AG04449 (cell line): ENCODE data around the gene HS3ST3B1.

ENCODE experiments used
- CTCF ChIA-PET: fragments of 350-600 bp; formaldehyde crosslinking; extraction: SDS; loops from one replicate; lab custom pipeline; 2021; ENCODE audit warnings: antibody characterized with exemption; lab: Yijun Ruan, JAX
- POLR2A ChIA-PET: fragments of 400-600, 350-600 bp; formaldehyde crosslinking; extraction: SDS; loops from one replicate; lab custom pipeline; 2020; ENCODE audit warnings: antibody characterized with exemption, inconsistent platforms; lab: Yijun Ruan, JAX
- DNase-seq: peaks from one replicate; pipeline ENCODE4 v3.0.0-alpha.2; 2010; ENCODE audit warnings: low read depth, low spot score
- H3K4me3 ChIP-seq: 2 replicates; pipeline ENCODE4 v1.5.1; 2011; ENCODE audit warnings: low read depth, mild to moderate bottlenecking, control low read depth, low read length
- TF ChIP-seq, protein P1 (sequence below): IDR thresholded peaks from one replicate; pipeline ENCODE4 v1.5.1; 2011; ENCODE audit warnings: mild to moderate bottlenecking, moderate library complexity, low read length, control low read depth, inconsistent platforms; ENCODE audit not compliant: insufficient read depth; ENCODE audit errors: missing control alignments

The HS3ST3B1 gene

DNA sequence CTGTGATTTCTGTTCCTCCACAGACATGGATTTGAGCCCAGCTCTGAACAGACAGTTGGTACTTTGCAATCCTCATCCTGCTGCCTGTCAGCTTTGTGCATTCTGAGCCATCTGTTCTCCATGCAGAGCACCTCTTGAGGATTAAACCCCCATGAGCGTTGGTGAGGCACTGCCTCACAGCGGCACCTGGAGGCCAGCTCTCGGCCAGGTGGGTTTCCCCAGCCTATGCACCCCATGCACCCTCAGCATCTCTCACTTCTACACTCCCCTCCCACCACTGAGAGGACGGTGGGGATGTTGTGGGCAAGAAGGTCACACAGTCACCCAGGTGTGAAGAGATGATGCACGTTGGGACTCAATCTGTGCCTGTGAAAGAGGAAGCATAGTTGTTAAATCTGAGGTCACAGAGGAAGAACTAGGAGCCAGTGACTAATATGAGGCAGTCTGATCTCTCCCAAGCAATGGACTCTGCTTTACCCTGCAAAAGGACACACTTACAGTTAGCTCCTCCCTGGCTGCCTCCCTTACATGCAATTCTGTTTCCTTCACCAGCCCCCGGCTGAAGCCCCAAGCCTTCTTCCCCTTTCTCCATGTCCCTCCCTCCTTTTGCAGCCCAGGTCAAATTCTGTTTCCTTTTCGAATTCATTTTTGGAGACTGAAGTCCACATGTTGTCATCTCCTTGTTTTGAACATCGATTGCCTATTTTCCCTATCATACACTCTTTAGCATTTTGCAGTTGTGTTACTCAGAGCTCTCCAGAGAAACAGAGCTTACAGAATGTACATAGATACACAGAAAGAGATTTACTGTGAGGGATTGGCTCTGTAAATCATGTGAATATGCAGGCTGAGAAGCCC is 58.5 kb downstream of the HS3ST3B1 start:
- no peak overlapping the region for H3K4me3 ChIP-seq
- no peak for DNase-seq
- ChIA-PET POLR2A (no interaction called here), CTCF (interaction anchor here (0.6 kb wide), 1 partner anchor 105 kb away, joined by 3 read pairs; no protein-coding TSS in a partner anchor)
- TF ChIP-seq, protein P1, sequence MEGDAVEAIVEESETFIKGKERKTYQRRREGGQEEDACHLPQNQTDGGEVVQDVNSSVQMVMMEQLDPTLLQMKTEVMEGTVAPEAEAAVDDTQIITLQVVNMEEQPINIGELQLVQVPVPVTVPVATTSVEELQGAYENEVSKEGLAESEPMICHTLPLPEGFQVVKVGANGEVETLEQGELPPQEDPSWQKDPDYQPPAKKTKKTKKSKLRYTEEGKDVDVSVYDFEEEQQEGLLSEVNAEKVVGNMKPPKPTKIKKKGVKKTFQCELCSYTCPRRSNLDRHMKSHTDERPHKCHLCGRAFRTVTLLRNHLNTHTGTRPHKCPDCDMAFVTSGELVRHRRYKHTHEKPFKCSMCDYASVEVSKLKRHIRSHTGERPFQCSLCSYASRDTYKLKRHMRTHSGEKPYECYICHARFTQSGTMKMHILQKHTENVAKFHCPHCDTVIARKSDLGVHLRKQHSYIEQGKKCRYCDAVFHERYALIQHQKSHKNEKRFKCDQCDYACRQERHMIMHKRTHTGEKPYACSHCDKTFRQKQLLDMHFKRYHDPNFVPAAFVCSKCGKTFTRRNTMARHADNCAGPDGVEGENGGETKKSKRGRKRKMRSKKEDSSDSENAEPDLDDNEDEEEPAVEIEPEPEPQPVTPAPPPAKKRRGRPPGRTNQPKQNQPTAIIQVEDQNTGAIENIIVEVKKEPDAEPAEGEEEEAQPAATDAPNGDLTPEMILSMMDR, result no peak

DNA sequence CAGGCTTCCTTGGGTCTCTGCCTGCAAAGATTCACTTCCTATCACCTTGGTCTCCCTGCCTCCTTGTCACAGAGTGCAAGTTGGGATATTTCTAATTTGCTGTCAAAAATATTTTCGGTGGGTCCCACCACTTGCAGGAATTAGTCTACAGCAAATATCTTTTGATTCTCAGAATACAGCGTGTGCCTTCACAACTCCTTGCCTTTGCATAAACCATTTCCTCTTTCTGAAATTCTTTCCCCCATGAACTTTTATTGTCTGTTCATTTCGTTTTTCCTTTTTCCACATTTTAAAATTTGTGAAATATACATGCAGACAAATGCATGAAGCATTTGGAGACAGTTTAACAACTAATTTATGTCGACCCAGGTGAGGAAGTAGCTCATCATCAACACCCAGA is 60.0 kb downstream of the HS3ST3B1 start:
- no peak for DNase-seq
- ChIA-PET POLR2A (no interaction called here), CTCF (no interaction called here)
- no peak overlapping the region for H3K4me3 ChIP-seq
- TF ChIP-seq, protein P1, result no peak

DNA sequence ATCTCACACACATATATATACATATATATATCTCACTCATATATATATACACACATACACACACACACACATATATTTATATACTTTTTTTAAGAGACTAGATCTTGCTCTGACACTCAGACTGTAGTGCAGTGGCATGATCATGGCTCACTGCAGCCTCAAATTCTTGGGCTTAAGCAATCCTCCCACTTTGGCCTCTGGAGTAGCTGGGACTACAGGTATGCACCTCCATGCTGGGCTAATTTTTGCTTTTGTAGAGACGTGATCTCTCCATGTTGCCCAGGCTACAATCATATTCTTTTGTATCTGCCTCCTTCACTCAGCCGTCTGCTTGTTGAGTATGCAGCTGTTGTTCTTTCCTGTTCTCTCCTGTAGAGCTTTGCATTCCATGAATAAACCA is 60.6 kb downstream of the HS3ST3B1 start:
- DNase-seq, result no peak
- TF ChIP-seq, protein P1, result no peak
- ChIA-PET CTCF (no interaction called here), POLR2A (no interaction called here)
- no peak overlapping the region for H3K4me3 ChIP-seq

DNA sequence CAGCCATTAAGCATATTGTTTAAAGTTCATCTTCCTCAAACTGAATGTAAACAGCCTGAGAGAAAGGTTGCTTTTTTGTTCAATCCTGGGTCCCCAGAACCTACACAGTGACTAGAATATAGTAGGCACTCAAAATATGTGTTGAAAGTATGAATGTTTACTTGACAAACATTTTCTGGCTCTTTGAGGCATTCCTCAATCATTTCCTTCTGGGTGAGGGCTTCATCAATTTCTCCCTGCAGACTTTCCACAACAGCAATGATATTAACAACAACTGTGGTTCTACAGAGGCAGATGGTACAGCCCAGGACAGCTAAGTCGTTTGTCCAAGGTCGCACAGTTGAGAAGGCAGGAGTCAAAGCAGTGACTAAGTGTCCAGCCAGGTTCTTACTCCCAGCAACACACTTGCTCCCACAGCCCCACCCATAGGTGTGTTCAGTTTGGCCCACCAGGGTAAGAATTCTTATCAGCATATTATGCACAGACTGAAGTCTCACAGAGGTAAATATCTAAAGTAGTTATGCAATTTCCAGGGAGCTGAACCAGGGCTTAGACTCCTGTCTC is 61.1 kb downstream of the HS3ST3B1 start:
- TF ChIP-seq, protein P1, result no peak
- POLR2A ChIA-PET, result no interaction called here
- CTCF ChIA-PET, result no interaction called here
- no peak for DNase-seq
- no peak overlapping the region for H3K4me3 ChIP-seq

DNA sequence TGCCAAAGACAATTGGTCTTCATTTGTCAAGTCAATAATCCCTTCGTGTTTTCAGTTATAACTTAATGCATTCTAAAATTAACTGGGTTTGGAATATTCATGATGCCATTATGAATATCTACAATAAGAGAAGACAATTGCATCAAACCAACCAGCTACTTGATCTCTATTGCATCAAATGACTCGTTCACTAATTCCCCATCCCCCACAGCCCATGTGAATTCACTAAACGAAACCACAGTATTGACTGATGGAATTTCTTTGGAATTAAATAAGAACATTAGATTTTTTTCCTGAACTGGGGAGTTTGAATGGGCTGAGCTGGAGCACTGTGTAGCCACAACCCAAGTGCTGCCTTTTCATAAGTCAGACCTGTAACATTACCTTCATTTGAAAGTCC is 65.3 kb downstream of the HS3ST3B1 start:
- no peak for DNase-seq
- TF ChIP-seq, protein P1, result no peak
- POLR2A ChIA-PET, result no interaction called here
- CTCF ChIA-PET, result no interaction called here
- H3K4me3 ChIP-seq, result no peak overlapping the region

DNA sequence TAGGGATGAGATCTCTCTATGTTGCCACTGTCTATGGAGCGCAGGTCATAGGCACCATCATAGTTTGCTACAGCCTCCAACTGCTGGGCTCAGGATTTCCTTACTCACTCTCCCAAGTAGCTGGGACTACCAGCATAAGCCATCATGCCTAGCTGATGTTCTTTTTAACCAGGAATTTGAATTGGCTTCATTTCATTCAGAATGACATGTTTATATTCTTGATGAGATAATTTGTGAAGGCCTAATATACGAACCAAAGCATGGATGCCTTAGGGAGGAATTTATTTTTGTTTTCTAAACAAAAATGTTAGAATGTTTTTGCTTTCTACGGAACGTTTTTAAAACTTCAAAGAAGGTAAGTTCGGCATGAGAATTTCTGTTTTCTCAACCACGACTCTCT is 71.6 kb downstream of the HS3ST3B1 start:
- CTCF ChIA-PET, result no interaction called here
- H3K4me3 ChIP-seq, result no peak overlapping the region
- TF ChIP-seq, protein P1, result no peak
- POLR2A ChIA-PET, result no interaction called here
- DNase-seq, result no peak
